Activated T-helper 2 cell treated with anti-CD3 and anti-CD28 coated beads, Interferon-gamma antibody, Interleukin-2, Interleukin-4, amounts not matched to agents 10 μg/mL and 5 μg/mL and 100 μg/mL, durations not matched to agents 14 hours and 24 hours and 36 hours (primary cell): Measurements from ENCODE around the gene LRRC27. TPM values are rescaled to one million over a fixed set of nuclear protein-coding genes. Genes with fewer than 3 reads are reported as not detected.
A peak's percentile ranks its signal among the peaks of the same experiment; 100 is the strongest.
"Not testable (repeated sequence)": the region's sequence is repeated elsewhere in the genome, so short reads cannot be mapped to it uniquely, and the experiment has no call there.

Source experiments
- DNase-seq: peaks from one replicate; pipeline ENCODE4 v3.0.0; 2021; ENCODE audit warnings: low spot score
- H3K27ac Mint-ChIP-seq: one replicate; pipeline ENCODE4 v1.8.0; 2021; ENCODE audit warnings: mixed read lengths
- H3K27me3 Mint-ChIP-seq: one replicate; pipeline ENCODE4 v1.8.0; 2021; ENCODE audit warnings: low read depth, mixed read lengths
- H3K36me3 Mint-ChIP-seq: one replicate; pipeline ENCODE4 v1.8.0; 2021; ENCODE audit warnings: low read depth, mixed read lengths
- H3K4me1 Mint-ChIP-seq: one replicate; pipeline ENCODE4 v1.8.0; 2021; ENCODE audit warnings: low read depth, mixed read lengths
- H3K4me3 Mint-ChIP-seq: one replicate; pipeline ENCODE4 v1.8.0; 2021; ENCODE audit warnings: low read depth, mild to moderate bottlenecking, moderate library complexity, mixed read lengths
- H3K9me3 Mint-ChIP-seq: one replicate; pipeline ENCODE4 v1.8.0; 2021; ENCODE audit warnings: mixed read lengths
- intact Hi-C: fragments of 100-400 bp; cut with micrococcal nuclease; formaldehyde crosslinking; loops from one replicate; pipeline ENCODE4 v1.15.1; 2023
- total RNA-seq: library from RNA; stranded (reverse); gene quantifications from 2 replicates; pipeline ENCODE4 v1.2.3, GENCODE V29; 2022

Gene LRRC27
- total RNA-seq, 1 donor from 2014 or later = 3.5 TPM

DNA sequence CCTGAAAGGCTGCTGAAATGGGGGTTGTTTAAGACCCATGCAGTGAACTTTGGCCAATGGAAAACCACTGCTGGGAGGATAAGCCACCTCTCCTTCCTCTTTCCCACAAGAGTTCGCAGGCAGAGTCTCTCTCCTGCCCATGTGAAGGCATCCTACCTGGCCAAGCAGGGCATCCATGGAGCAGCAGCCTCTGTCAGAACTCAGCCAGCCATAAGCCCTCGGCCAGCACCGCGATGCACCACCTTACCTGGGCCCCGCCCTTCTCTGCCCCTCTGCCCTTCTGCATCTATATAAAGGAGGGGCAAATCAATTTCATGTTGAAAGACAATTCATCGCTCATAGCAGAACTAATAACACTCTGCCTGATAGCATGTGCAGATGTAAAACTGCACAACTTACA, 18.1 kb upstream of the LRRC27 start:
- no peak overlapping the region for H3K4me3 Mint-ChIP-seq
- H3K4me1 Mint-ChIP-seq = peaks cover 3% of the 10 kb centered on the region
- intact Hi-C loops = no loop called here
- H3K27me3 Mint-ChIP-seq = peaks cover 16% of the 10 kb centered on the region
- peaks cover 3% of the 10 kb centered on the region for H3K9me3 Mint-ChIP-seq
- no peak overlapping the region for H3K27ac Mint-ChIP-seq
- H3K36me3 Mint-ChIP-seq = no peaks in the 10 kb centered on the region
- no peak for DNase-seq

- Mint-ChIP-seq H3K9me3 (peaks cover 3% of the 10 kb centered on the region), H3K4me3 (no peak overlapping the region), H3K27me3 (peaks cover 13% of the 10 kb centered on the region), H3K4me1 (peaks cover 3% of the 10 kb centered on the region), H3K27ac (no peak overlapping the region), H3K36me3 (no peaks in the 10 kb centered on the region)
- intact Hi-C loops = no loop called here
- DNase-seq = no peak
These were observed 17.7 kb upstream of the LRRC27 start for GRCh38 chr10:132314336-132314735.

DNA sequence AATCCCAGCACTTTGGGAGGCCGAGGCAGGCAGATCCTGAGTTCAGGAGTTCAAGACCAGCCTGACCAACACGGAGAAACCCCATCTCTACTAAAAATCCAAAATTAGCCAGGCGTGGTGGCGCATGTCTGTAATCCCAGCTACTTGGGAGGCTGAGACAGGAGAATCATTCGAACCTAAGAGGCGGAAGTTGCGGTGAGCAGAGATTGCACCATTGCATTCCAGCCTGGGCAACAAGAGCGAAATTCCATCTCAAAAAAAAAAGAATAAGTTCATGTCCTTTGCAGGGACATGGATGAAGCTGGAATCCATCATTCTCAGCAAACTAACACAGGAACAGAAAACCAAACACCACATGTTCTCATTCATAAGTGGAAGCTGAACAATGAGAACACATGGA, 17.1 kb upstream of the LRRC27 start:
- H3K4me1 Mint-ChIP-seq, H3K27me3 Mint-ChIP-seq, H3K36me3 Mint-ChIP-seq, H3K4me3 Mint-ChIP-seq, H3K27ac Mint-ChIP-seq, intact Hi-C loops, H3K9me3 Mint-ChIP-seq, DNase-seq: not testable (repeated sequence)

DNA sequence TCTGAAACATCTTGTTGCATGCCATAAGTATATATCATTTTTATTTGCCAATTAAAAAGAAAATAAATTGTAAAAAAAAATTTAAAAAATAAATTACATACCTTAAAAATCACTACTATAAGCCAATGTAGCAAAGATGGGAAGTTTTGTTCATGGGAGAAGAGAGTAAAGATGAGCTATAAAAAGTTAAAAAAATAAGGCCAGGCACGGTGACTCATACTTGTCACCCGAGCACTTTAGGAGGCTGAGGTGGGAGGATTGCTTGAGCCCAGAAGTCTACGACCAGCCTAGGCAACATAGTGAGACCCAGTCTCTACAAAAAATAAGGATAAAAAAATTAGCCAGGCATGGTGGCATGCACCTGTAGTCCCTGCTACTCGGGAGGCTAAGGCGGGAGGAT, 15.9 kb upstream of the LRRC27 start:
- H3K9me3 Mint-ChIP-seq = peaks cover 3% of the 10 kb centered on the region
- DNase-seq = no peak
- H3K4me1 Mint-ChIP-seq = peaks cover 19% of the 10 kb centered on the region
- peaks cover 2% of the 10 kb centered on the region for H3K27me3 Mint-ChIP-seq
- no peaks in the 10 kb centered on the region for H3K36me3 Mint-ChIP-seq
- no peak overlapping the region for H3K27ac Mint-ChIP-seq
- H3K4me3 Mint-ChIP-seq = no peak overlapping the region
- intact Hi-C loops = no loop called here

DNA sequence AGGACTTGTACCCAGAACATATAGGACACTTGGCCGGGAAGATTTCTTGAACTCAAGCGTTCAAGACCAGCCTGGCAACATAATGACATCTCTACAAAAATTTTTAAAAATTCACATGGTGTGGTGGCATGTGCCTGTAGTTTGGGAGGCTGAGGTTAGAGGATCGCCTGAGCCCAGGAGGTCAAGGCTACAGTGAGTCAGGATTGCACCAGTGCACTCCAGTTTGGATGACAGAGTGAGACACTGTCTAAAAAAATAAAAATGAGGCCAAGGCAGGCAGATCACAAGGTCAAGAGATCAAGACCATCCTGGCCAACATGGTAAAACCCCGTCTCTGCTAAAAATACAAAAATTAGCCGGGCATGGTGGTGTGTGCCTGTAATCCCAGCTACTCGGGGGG, 14.5 kb upstream of the LRRC27 start:
- H3K9me3 Mint-ChIP-seq, H3K27me3 Mint-ChIP-seq, intact Hi-C loops, DNase-seq, H3K27ac Mint-ChIP-seq, H3K36me3 Mint-ChIP-seq, H3K4me3 Mint-ChIP-seq: not testable (repeated sequence)
- H3K4me1 Mint-ChIP-seq = peaks cover 20% of the 10 kb centered on the region

DNA sequence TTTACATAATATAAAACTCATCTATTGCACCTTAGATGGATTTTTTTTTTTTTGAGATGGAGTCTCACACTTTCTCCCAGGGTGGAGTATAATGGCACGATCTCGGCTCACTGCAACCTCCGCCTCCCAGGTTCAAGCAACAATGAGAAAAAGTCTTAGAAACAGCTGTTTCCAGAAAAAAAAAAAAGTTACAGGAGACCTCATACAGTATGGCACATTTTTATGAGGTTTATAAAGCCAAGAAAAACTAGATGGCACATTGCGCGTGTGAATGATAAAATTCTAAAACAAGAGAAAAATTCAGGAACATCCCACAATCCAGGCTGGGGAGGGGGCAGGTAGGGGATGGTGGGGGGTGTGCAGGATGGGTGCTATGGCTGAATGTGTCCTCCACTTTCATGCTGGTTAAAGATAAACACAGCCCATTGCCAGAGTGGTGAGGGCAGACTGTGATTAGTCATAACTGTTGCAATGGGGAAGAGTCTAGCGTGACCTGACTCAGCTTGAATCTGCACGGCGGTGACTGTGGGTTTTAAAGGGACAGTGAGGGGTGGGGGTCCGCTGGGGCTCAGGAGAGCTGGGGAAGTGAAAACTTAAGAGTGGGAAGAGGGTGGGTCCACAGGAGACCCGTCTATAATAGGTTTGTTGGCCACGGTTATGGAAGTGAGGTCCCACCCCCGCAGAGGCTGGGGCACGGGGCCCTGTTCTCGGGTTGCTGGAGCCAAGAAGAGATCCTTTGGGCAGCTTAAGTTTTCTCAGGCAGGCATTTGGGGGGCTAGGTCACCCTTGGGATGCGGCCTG, 11.9 kb upstream of the LRRC27 start:
- intact Hi-C loops = no loop called here
- H3K9me3 Mint-ChIP-seq = no peaks in the 10 kb centered on the region
- H3K27me3 Mint-ChIP-seq = no peaks in the 10 kb centered on the region
- H3K36me3 Mint-ChIP-seq = peaks cover 18% of the 10 kb centered on the region
- H3K4me1 Mint-ChIP-seq = peaks cover 30% of the 10 kb centered on the region
- no peak overlapping the region for H3K4me3 Mint-ChIP-seq
- H3K27ac Mint-ChIP-seq = peak overlapping the region; percentile 56
- no peak for DNase-seq

DNA sequence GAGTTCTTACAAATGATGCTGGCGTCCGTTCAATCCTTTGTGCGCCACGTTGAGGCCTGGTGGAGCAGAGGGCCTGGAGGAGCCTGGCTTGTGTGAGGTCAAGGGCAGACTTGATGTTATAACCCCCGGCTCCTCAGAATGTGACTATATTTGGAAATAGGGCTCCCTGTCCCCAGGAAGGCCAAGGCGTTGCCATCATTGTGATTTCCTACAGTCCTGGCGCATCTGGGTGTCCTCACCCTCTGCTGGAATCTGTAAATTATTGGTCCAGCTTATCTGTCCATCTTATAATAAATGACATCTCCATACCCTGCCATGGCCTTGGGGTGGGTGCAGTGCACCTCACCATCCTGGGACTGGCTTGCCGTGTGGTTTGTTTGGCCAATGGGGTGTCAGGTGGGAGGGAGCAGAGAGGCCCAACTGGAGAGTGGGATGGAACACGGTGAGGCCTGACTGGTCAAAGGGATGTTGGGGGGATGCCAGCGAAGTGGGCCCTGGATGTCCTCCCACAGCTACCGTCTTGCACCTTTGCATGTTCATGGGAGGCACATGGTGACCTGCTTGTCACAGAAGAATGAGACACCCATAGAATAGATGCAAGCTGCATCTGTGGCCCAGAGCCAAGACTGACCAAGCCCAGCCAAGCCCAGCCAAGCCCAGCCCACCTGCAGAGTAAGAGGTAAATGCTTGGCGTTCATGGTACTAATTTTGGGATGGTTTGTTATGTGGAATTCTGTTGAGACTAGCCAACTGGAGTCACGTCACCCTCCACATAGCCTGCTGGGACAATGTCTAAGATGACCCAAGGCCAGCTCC, 11.1 kb upstream of the LRRC27 start:
- Mint-ChIP-seq H3K27me3 (no peaks in the 10 kb centered on the region), H3K4me1 (peaks cover 32% of the 10 kb centered on the region), H3K9me3 (no peaks in the 10 kb centered on the region), H3K4me3 (no peak overlapping the region), H3K36me3 (peaks cover 24% of the 10 kb centered on the region), H3K27ac (no peak overlapping the region)
- DNase-seq = no peak
- intact Hi-C loops = no loop called here

DNA sequence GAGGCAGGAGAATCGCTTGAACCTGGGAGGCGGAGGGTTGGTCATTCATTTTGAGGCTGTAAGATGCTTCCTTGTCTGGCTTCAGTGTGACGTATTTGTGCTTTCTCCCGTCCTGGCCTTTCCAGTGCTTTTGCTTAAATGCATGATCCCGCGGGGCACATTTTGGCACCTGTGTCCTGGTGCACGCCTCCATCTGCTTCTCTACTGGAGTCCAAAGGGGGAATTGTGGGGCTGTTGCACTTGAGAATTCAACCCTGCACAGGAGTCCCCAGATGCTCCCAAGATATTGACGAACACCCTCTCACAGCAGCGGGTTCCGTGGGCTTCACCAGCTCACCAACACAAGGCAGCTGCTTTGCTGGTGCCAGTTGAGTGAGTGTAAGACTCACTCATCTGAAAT, 10.3 kb upstream of the LRRC27 start:
- intact Hi-C loops = no loop called here
- H3K4me3 Mint-ChIP-seq = no peak overlapping the region
- H3K27me3 Mint-ChIP-seq = no peaks in the 10 kb centered on the region
- H3K36me3 Mint-ChIP-seq = peaks cover 33% of the 10 kb centered on the region
- no peak overlapping the region for H3K27ac Mint-ChIP-seq
- peaks cover 4% of the 10 kb centered on the region for H3K9me3 Mint-ChIP-seq
- H3K4me1 Mint-ChIP-seq = peaks cover 40% of the 10 kb centered on the region
- DNase-seq = no peak

- no peak for DNase-seq
- Mint-ChIP-seq H3K27me3 (no peaks in the 10 kb centered on the region), H3K27ac (no peak overlapping the region), H3K4me3 (no peak overlapping the region), H3K4me1 (peaks cover 44% of the 10 kb centered on the region), H3K36me3 (peaks cover 42% of the 10 kb centered on the region), H3K9me3 (peaks cover 4% of the 10 kb centered on the region)
- intact Hi-C loops = no loop called here
These were observed 9.4 kb upstream of the LRRC27 start for GRCh38 chr10:132322586-132323048.

- Mint-ChIP-seq H3K27ac (no peak overlapping the region), H3K9me3 (peaks cover 4% of the 10 kb centered on the region), H3K36me3 (peaks cover 55% of the 10 kb centered on the region), H3K27me3 (no peaks in the 10 kb centered on the region), H3K4me3 (no peak overlapping the region), H3K4me1 (peaks cover 56% of the 10 kb centered on the region)
- DNase-seq = no peak
- intact Hi-C loops = no loop called here
These were observed 7.8 kb upstream of the LRRC27 start for GRCh38 chr10:132324186-132324585.

GRCh38 chr10:132326344-132326889, 5.6 kb upstream of the LRRC27 start:
- peaks cover 49% of the 10 kb centered on the region for H3K4me1 Mint-ChIP-seq
- H3K9me3 Mint-ChIP-seq = peaks cover 4% of the 10 kb centered on the region
- H3K4me3 Mint-ChIP-seq = no peak overlapping the region
- no peaks in the 10 kb centered on the region for H3K27me3 Mint-ChIP-seq
- intact Hi-C loops = no loop called here
- no peak for DNase-seq
- no peak overlapping the region for H3K27ac Mint-ChIP-seq
- peaks cover 71% of the 10 kb centered on the region for H3K36me3 Mint-ChIP-seq

DNA sequence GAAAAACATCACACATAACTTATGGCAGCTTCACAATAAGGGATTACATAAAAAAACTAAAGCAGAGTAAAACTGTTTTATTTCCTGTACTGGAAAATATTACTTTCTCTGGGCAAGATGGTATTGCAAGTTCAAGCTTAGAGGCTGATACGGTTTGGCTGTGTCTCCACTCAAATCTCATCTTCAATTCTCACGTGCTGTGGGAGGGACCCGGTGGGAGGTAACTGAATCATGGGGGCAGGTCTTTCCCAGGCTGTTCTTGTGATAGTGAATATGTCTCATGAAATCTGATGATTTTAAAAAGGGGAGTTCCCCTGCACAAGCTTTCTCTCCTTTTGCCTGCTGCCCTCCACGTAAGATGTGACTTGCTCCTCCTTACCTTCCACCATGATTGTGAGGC, 5.1 kb upstream of the LRRC27 start:
- Mint-ChIP-seq H3K36me3 (peaks cover 76% of the 10 kb centered on the region), H3K27me3 (no peaks in the 10 kb centered on the region), H3K9me3 (peaks cover 4% of the 10 kb centered on the region), H3K4me1 (peaks cover 49% of the 10 kb centered on the region), H3K4me3 (peak overlapping the region; percentile 35), H3K27ac (peak overlapping the region; percentile 39)
- intact Hi-C loops = no loop called here
- no peak for DNase-seq

GRCh38 chr10:132328106-132328505, 3.9 kb upstream of the LRRC27 start:
- Mint-ChIP-seq H3K4me1 (peaks cover 53% of the 10 kb centered on the region), H3K36me3 (peaks cover 75% of the 10 kb centered on the region), H3K4me3 (peak overlapping the region; percentile 31), H3K27me3 (no peaks in the 10 kb centered on the region), H3K27ac (no peak overlapping the region), H3K9me3 (peaks cover 4% of the 10 kb centered on the region)
- no peak for DNase-seq
- intact Hi-C loops = no loop called here
